H9 (cell line): ENCODE data around the gene MLANA. TPM values are rescaled to one million over a fixed set of nuclear protein-coding genes. Genes with fewer than 3 reads are reported as not detected.

Experiments
- DNase-seq: peaks from one replicate; pipeline ENCODE4 v3.0.0-alpha.2; 2017
- H2AFZ ChIP-seq: one replicate; pipeline ENCODE4 v1.6.1; 2013; ENCODE audit warnings: mild to moderate bottlenecking, low read length, control low read depth, moderate library complexity
- H2AK5ac ChIP-seq: 2 replicates; pipeline ENCODE4 v1.6.1; 2013; ENCODE audit warnings: low read length, control low read depth, mixed read lengths; ENCODE audit not compliant: insufficient read length
- H2BK120ac ChIP-seq: one replicate; pipeline ENCODE4 v1.6.1; 2013; ENCODE audit warnings: low read depth, mild to moderate bottlenecking, low read length, control low read depth, inconsistent platforms; ENCODE audit not compliant: poor library complexity, severe bottlenecking
- H2BK12ac ChIP-seq: 2 replicates; pipeline ENCODE4 v1.6.1; 2013; ENCODE audit warnings: low read length, control low read depth, mixed read lengths, low read depth; ENCODE audit not compliant: insufficient read length
- H2BK15ac ChIP-seq: 2 replicates; pipeline ENCODE4 v1.6.1; 2013; ENCODE audit warnings: low read depth, low read length, control low read depth
- H2BK20ac ChIP-seq: one replicate; pipeline ENCODE4 v1.6.1; 2013; ENCODE audit warnings: low read depth, mild to moderate bottlenecking, low read length, control low read depth, inconsistent platforms; ENCODE audit not compliant: poor library complexity, severe bottlenecking
- H2BK5ac ChIP-seq: 2 replicates; pipeline ENCODE4 v1.6.1; 2013; ENCODE audit warnings: low read length, control low read depth, mixed read lengths; ENCODE audit not compliant: insufficient read length
- H3K14ac ChIP-seq: 2 replicates; pipeline ENCODE4 v1.6.1; 2013; ENCODE audit warnings: low read length, control low read depth; ENCODE audit not compliant: insufficient read depth
- H3K18ac ChIP-seq: 2 replicates; pipeline ENCODE4 v1.6.1; 2013; ENCODE audit warnings: low read depth, mild to moderate bottlenecking, mixed read lengths, low read length, control low read depth; ENCODE audit not compliant: insufficient read length
- H3K23ac ChIP-seq: 2 replicates; pipeline ENCODE4 v1.6.1; 2013; ENCODE audit warnings: low read length, control low read depth, mixed read lengths, low read depth; ENCODE audit not compliant: insufficient read length
- H3K23me2 ChIP-seq: 2 replicates; pipeline ENCODE4 v1.6.1; 2013; ENCODE audit warnings: low read depth, mild to moderate bottlenecking, mixed read lengths, low read length, control low read depth; ENCODE audit not compliant: insufficient read length, poor library complexity, severe bottlenecking
- H3K27ac ChIP-seq: 2 replicates; pipeline ENCODE4 v1.5.1; 2013; ENCODE audit warnings: low read length, control low read depth, mixed read lengths, low read depth; ENCODE audit not compliant: insufficient read length
- H3K27me3 ChIP-seq: 2 replicates; pipeline ENCODE4 v1.6.1; 2013; ENCODE audit warnings: low read length, control low read depth, inconsistent platforms; ENCODE audit not compliant: insufficient read depth
- H3K4ac ChIP-seq: 2 replicates; pipeline ENCODE4 v1.6.1; 2013; ENCODE audit warnings: low read depth, mild to moderate bottlenecking, control low read depth, inconsistent platforms, low read length, moderate library complexity
- H3K4me1 ChIP-seq: 2 replicates; pipeline ENCODE4 v1.6.1; 2013; ENCODE audit warnings: low read length, control low read depth, inconsistent platforms; ENCODE audit not compliant: insufficient read depth
- H3K4me2 ChIP-seq: 2 replicates; pipeline ENCODE4 v1.6.1; 2013; ENCODE audit warnings: low read length, control low read depth, mixed read lengths; ENCODE audit not compliant: insufficient read length, insufficient read depth
- H3K56ac ChIP-seq: 2 replicates; pipeline ENCODE4 v1.6.1; 2013; ENCODE audit warnings: low read depth, mild to moderate bottlenecking, mixed read lengths, low read length, control low read depth; ENCODE audit not compliant: insufficient read length
- H3K79me1 ChIP-seq: 2 replicates; pipeline ENCODE4 v1.6.1; 2013; ENCODE audit warnings: low read depth, mild to moderate bottlenecking, moderate library complexity, low read length, control low read depth, inconsistent platforms; ENCODE audit not compliant: insufficient read depth, poor library complexity, severe bottlenecking
- H3K79me2 ChIP-seq: 2 replicates; pipeline ENCODE4 v1.6.1; 2013; ENCODE audit warnings: low read length, control low read depth, inconsistent platforms; ENCODE audit not compliant: insufficient read depth
- H3K9ac ChIP-seq: 2 replicates; pipeline ENCODE4 v1.6.1; 2013; ENCODE audit warnings: low read length, control low read depth, mixed read lengths; ENCODE audit not compliant: insufficient read length; ENCODE audit errors: extremely low read depth
- H3K9me3 ChIP-seq: one replicate; pipeline ENCODE4 v1.6.1; 2013; ENCODE audit warnings: low read depth, low read length, inconsistent platforms; ENCODE audit not compliant: control insufficient read depth
- H3T11ph ChIP-seq: one replicate; pipeline ENCODE4 v1.6.1; 2013; ENCODE audit warnings: mild to moderate bottlenecking, low read length, control low read depth, inconsistent platforms
- H4K20me1 ChIP-seq: one replicate; pipeline ENCODE4 v1.6.1; 2013; ENCODE audit not compliant: control insufficient read depth, insufficient read length, insufficient read depth
- H4K5ac ChIP-seq: 2 replicates; pipeline ENCODE4 v1.6.1; 2013; ENCODE audit warnings: low read depth, mild to moderate bottlenecking, mixed read lengths, low read length, control low read depth; ENCODE audit not compliant: insufficient read length
- H4K8ac ChIP-seq: replicated peaks from 2 replicates; pipeline ENCODE4 v1.6.1; 2013; ENCODE audit warnings: low read length, control low read depth, mixed read lengths, low read depth; ENCODE audit not compliant: insufficient read length
- H4K91ac ChIP-seq: 2 replicates; pipeline ENCODE4 v1.6.1; 2013; ENCODE audit warnings: low read depth, mild to moderate bottlenecking, moderate library complexity, mixed read lengths, low read length, control low read depth; ENCODE audit not compliant: insufficient read length
- H3K27ac Mint-ChIP-seq, 3 experiments: 2 replicates in 2 of 3; 3 replicates in 1 of 3; pipeline ENCODE4 v1.8.0; 2020 to 2021; ENCODE audit warnings: mixed read lengths in 3 of 3, mild to moderate bottlenecking in 1 of 3, moderate library complexity in 1 of 3
- H3K27me3 Mint-ChIP-seq: 2 replicates; pipeline ENCODE4 v1.8.0; 2021; ENCODE audit warnings: low read depth, mild to moderate bottlenecking, moderate library complexity, mixed read lengths
- H3K36me3 Mint-ChIP-seq, 3 experiments: 2 replicates in 2 of 3; 3 replicates in 1 of 3; pipeline ENCODE4 v1.8.0; 2020 to 2021; ENCODE audit warnings: low read depth in 3 of 3, mixed read lengths in 3 of 3; ENCODE audit not compliant: insufficient read depth in 1 of 3
- H3K4me1 Mint-ChIP-seq, 2 experiments: 2 replicates each; pipeline ENCODE4 v1.8.0; 2020; ENCODE audit warnings: mixed read lengths in 2 of 2
- H3K4me3 Mint-ChIP-seq, 2 experiments: 2 replicates in 1 of 2; 3 replicates in 1 of 2; pipeline ENCODE4 v1.8.0; 2020 to 2021; ENCODE audit warnings: mild to moderate bottlenecking in 2 of 2, mixed read lengths in 2 of 2, moderate library complexity in 1 of 2
- H3K9me3 Mint-ChIP-seq, 2 experiments: 2 replicates in 1 of 2; 3 replicates in 1 of 2; pipeline ENCODE4 v1.8.0; 2020; ENCODE audit warnings: mild to moderate bottlenecking in 2 of 2, mixed read lengths in 2 of 2, moderate library complexity in 1 of 2
- WGBS: extraction: QIAGEN DNeasy Blood & Tissue Kit; methylation state at CpG from one replicate; pipeline ENCODE4 v1.1.7; 2013; ENCODE audit warnings: missing lambda C conversion rate, low lambda C conversion rate, mixed read lengths; ENCODE audit not compliant: insufficient read length; ENCODE audit errors: extremely low coverage; 5-methylcytosine and 5-hydroxymethylcytosine counted together
- total RNA-seq: library from RNA; stranded (reverse); gene quantifications from 2 replicates; pipeline ENCODE4 v1.2.1, GENCODE V29; 2021
- TF ChIP-seq, protein P1 (sequence below): fragments of 200-600 bp; sonication (generic); conservative IDR thresholded peaks from 3 replicates; pipeline ENCODE4 v1.8.0; 2021; ENCODE audit warnings: antibody characterized with exemption, mild to moderate bottlenecking

MLANA gene
- total RNA-seq, 1 experiment from 2014 or later: not detected

DNA sequence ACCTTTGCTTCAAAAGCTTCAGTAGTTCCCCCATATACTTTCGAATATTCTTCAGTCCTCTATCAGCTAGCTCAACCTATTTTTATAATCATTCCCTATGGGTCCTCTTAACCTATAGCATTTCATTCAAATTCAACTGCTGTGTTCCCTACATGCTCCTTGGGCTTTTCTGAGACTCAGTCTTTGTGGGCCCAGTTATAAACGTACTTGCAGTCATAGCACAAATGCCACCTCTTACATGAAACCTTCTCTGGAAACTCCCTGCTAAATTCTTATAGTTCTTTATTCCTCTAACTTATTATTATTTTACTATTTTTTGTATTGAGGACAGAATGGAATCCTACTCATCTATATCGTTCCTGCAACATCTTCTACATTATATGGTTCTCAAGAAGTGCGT lies 24.7 kb downstream of the MLANA start:
- H3K4me1 ChIP-seq: no peaks in the 10 kb centered on the region

More for the DNA sequence above, 24.7 kb downstream of the MLANA start:
- Histone ChIP-seq H4K8ac (no peak overlapping the region), H3T11ph (no peak overlapping the region), H3K23me2 (no peaks in the 10 kb centered on the region), H3K9me3 (no peaks in the 10 kb centered on the region), H3K79me2 (no peaks in the 10 kb centered on the region), H2BK12ac (no peak overlapping the region), H4K91ac (no peak overlapping the region), H3K9ac (no peak overlapping the region), H2BK5ac (no peak overlapping the region), H3K14ac (no peak overlapping the region), H3K4ac (no peak overlapping the region), H4K5ac (no peak overlapping the region), H3K79me1 (no peaks in the 10 kb centered on the region), H3K23ac (no peak overlapping the region), H3K18ac (no peak overlapping the region), H2BK120ac (no peak overlapping the region), H2AK5ac (no peak overlapping the region), H3K27me3 (no peaks in the 10 kb centered on the region), H2AFZ (no peak overlapping the region), H4K20me1 (no peaks in the 10 kb centered on the region), H2BK20ac (no peak overlapping the region), H3K4me2 (no peak overlapping the region), H3K56ac (no peak overlapping the region), H2BK15ac (no peak overlapping the region), H3K27ac (no peak overlapping the region)
- Mint-ChIP-seq H3K4me1 (no peaks in the 10 kb centered on the region), H3K4me3 (no peak overlapping the region), H3K36me3 (no peaks in the 10 kb centered on the region; a peak in 1 of 7 replicates), H3K27ac (no peak overlapping the region; a peak in 1 of 7 replicates), H3K27me3 (no peaks in the 10 kb centered on the region), H3K9me3 (no peaks in the 10 kb centered on the region)
- WGBS: no CpG with 5 or more reads among the region's 4 CpGs
- no peak for DNase-seq
- TF ChIP-seq, protein P1, sequence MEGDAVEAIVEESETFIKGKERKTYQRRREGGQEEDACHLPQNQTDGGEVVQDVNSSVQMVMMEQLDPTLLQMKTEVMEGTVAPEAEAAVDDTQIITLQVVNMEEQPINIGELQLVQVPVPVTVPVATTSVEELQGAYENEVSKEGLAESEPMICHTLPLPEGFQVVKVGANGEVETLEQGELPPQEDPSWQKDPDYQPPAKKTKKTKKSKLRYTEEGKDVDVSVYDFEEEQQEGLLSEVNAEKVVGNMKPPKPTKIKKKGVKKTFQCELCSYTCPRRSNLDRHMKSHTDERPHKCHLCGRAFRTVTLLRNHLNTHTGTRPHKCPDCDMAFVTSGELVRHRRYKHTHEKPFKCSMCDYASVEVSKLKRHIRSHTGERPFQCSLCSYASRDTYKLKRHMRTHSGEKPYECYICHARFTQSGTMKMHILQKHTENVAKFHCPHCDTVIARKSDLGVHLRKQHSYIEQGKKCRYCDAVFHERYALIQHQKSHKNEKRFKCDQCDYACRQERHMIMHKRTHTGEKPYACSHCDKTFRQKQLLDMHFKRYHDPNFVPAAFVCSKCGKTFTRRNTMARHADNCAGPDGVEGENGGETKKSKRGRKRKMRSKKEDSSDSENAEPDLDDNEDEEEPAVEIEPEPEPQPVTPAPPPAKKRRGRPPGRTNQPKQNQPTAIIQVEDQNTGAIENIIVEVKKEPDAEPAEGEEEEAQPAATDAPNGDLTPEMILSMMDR: no peak
